Stimulated activated naive CD8-positive, alpha-beta T cell treated with anti-CD3 and anti-CD28 coated beads, Interleukin-15, Interleukin-2, amounts not matched to agents 100 ng/mL and 50 ng/mL, for 24 hours (primary cell): ENCODE results near the gene F3.

Source experiments
- H3K27ac Mint-ChIP-seq: one replicate; pipeline ENCODE4 v1.8.0; 2021; ENCODE audit warnings: mild to moderate bottlenecking, mixed read lengths
- H3K27me3 Mint-ChIP-seq: one replicate; pipeline ENCODE4 v1.8.0; 2021; ENCODE audit warnings: mixed read lengths
- H3K36me3 Mint-ChIP-seq: one replicate; pipeline ENCODE4 v1.8.0; 2021; ENCODE audit warnings: low read depth, mixed read lengths
- H3K4me1 Mint-ChIP-seq: one replicate; pipeline ENCODE4 v1.8.0; 2021; ENCODE audit warnings: low read depth, mixed read lengths
- H3K4me3 Mint-ChIP-seq: one replicate; pipeline ENCODE4 v1.8.0; 2021; ENCODE audit warnings: mild to moderate bottlenecking, mixed read lengths
- H3K9me3 Mint-ChIP-seq: one replicate; pipeline ENCODE4 v1.8.0; 2021; ENCODE audit warnings: mixed read lengths

F3 gene

DNA sequence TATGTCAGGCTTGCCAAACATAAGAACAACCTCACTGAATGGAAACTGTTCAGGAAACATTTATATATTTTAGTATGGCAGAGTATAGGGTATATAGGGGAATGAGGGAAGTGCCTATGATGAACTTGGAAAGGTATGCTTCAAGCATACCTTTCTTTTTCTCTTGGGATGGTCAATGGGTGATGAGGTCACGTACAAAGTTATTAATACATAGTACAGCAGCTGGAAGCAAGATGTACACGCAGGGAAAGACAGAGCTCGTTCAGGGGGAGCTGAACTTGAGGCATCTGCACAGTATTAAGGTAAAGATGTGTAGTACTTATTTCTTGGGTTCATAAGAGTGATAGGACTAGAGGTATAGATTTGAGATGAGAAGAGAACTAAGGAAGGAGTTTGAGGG, 61.9 kb downstream of the F3 start:
- H3K9me3 Mint-ChIP-seq: no peaks in the 10 kb centered on the region
- H3K4me1 Mint-ChIP-seq: no peaks in the 10 kb centered on the region
- H3K27me3 Mint-ChIP-seq: no peaks in the 10 kb centered on the region
- H3K27ac Mint-ChIP-seq: no peak overlapping the region
- H3K4me3 Mint-ChIP-seq: no peak overlapping the region
- peaks cover 47% of the 10 kb centered on the region for H3K36me3 Mint-ChIP-seq
